Transverse colon (tissue), 4 donors: Measurements from ENCODE around the gene ATP1B3. TPM values are rescaled to one million over a fixed set of nuclear protein-coding genes. Genes with fewer than 3 reads are reported as not detected.

Experiments used
- DNase-seq: peaks from one replicate; pipeline ENCODE4 v3.0.0-alpha.2; 2019
- H3K27ac ChIP-seq, 4 donors: fragments of 200-600 bp; sonication (generic); 2 replicates each; pipeline ENCODE4 v1.5.1; 2016 to 2018; ENCODE audit warnings: inconsistent platforms in 4 of 4
- H3K27me3 ChIP-seq: fragments of 200-600 bp; sonication (generic); 2 replicates; pipeline ENCODE4 v1.5.1; 2017; ENCODE audit warnings: inconsistent platforms
- H3K36me3 ChIP-seq, 4 donors: fragments of 200-600 bp; sonication (generic); 2 replicates each; pipeline ENCODE4 v1.5.1; 2017 to 2019; ENCODE audit warnings: inconsistent platforms in 4 of 4
- H3K4me1 ChIP-seq, 4 donors: fragments of 200-600 bp; sonication (generic); 2 replicates each; pipeline ENCODE4 v1.5.1; 2017 to 2020; ENCODE audit warnings: inconsistent platforms in 4 of 4
- H3K4me3 ChIP-seq, 4 donors: fragments of 200-600 bp; sonication (generic); 1 replicate in 1 of 4; 2 replicates in 3 of 4; pipeline versions ENCODE4 v1.5.1 to v1.6.1; 2017 to 2019; ENCODE audit warnings: inconsistent platforms in 4 of 4
- H3K9me3 ChIP-seq, 2 donors: fragments of 200-600 bp; sonication (generic); 2 replicates each; pipeline ENCODE4 v1.5.1; 2017 to 2019; ENCODE audit warnings: inconsistent platforms in 2 of 2
- CTCF ChIP-seq, 5 experiments: fragments of 200-600 bp in 3 of 5; fragments of 450-650 bp in 2 of 5; sonication (generic) in 3 of 5; IDR thresholded peaks; 1 replicate in 2 of 5; 2 replicates in 3 of 5; pipeline ENCODE4 v1.5.1; 2016 to 2017; ENCODE audit warnings: antibody characterized with exemption in 5 of 5, inconsistent platforms in 3 of 5, mild to moderate bottlenecking in 2 of 5, moderate library complexity in 1 of 5
- EP300 ChIP-seq: sonication (generic); formaldehyde crosslinking; IDR thresholded peaks from one replicate; pipeline ENCODE4 v1.6.1; 2017; ENCODE audit warnings: antibody characterized with exemption, low read depth
- POLR2A ChIP-seq: fragments of 450-650 bp; IDR thresholded peaks from one replicate; pipeline ENCODE4 v1.6.1; 2016; ENCODE audit warnings: antibody characterized with exemption, mild to moderate bottlenecking, moderate library complexity
- POLR2AphosphoS5 ChIP-seq, 3 donors: sonication (generic); formaldehyde crosslinking; IDR thresholded peaks; one replicate each; pipeline ENCODE4 v1.6.1; 2016; ENCODE audit warnings: antibody characterized with exemption in 3 of 3
- WGBS, 2 donors: methylation state at CpG; one replicate each; pipeline ENCODE4 v1.1.5; 2018; ENCODE audit warnings: low coverage in 1 of 2; 5-methylcytosine and 5-hydroxymethylcytosine counted together
- in situ Hi-C, 4 donors: fragments of 200-750 bp; cut with MboI; loops; one replicate each; pipeline versions ENCODE4 v1.15.0 to v1.15.1; 2017; ENCODE audit warnings: low sequenced_read_pairs in 3 of 4, low pct_ligation_motif_present in 1 of 4, low pct_unique_long_range_greater_than_20kb in 1 of 4
- intact Hi-C: fragments of 100-400 bp; cut with DNase I; formaldehyde crosslinking; loops from one replicate; pipeline ENCODE4 v1.15.1; 2023; ENCODE audit warnings: low total_unique reads
- total RNA-seq, 4 donors: library from RNA; depleted of rRNA; stranded (reverse); fragments of >200 nt; gene quantifications; one replicate each; pipeline ENCODE4 v1.1.0, GENCODE V29; 2016

ATP1B3 gene
- total RNA-seq, 4 donors from 2014 or later = 79.6 to 251 (median 196) TPM

- H3K9me3 ChIP-seq = no peaks in the 10 kb centered on the region
- in situ Hi-C loops (loop anchor here in 1 of 4 donors (25.0 kb wide), 1 partner anchor 117 kb away; the partner anchor contains the start of gene RNF7), intact Hi-C loops (no loop called here)
- H3K4me1 ChIP-seq = peaks cover 0 to 16% (median 6%) of the 10 kb centered on the region in 4 donors
- H3K4me3 ChIP-seq = no peak overlapping the region
- no peak overlapping the region for H3K27ac ChIP-seq
- WGBS, 2 donors = 91% methylated on average over 1 of the region's 1 CpG; no CpG with 5 or more reads in 1 of the 2 donors
- no peaks in the 10 kb centered on the region for H3K36me3 ChIP-seq
- no peak for TF ChIP-seq CTCF (IDR thresholded peaks at IDR 0.05)
- TF ChIP-seq POLR2A = no peak
- no peak for TF ChIP-seq EP300
- no peak for TF ChIP-seq POLR2AphosphoS5 (IDR thresholded peaks at IDR 0.05)
- no peaks in the 10 kb centered on the region for H3K27me3 ChIP-seq
- no peak for DNase-seq
Measured at GRCh38 chr3:141854599-141854998, 21.8 kb upstream of the ATP1B3 start.

- no peak overlapping the region for H3K4me3 ChIP-seq
- peaks cover 0 to 22% (median 10%) of the 10 kb centered on the region in 4 donors for H3K4me1 ChIP-seq
- intact Hi-C loops (no loop called here), in situ Hi-C loops (loop anchor here in 1 of 4 donors (25.0 kb wide), 1 partner anchor 121 kb away; the partner anchor contains the start of gene RNF7)
- DNase-seq = no peak
- TF ChIP-seq POLR2AphosphoS5 (IDR thresholded peaks at IDR 0.05) (no peak), POLR2A (no peak), EP300 (no peak), CTCF (IDR thresholded peaks at IDR 0.05) (no peak)
- H3K9me3 ChIP-seq = no peaks in the 10 kb centered on the region
- WGBS, 2 donors = 85 to 100% methylated on average over 1 to 2 of the region's 2 CpGs
- H3K27ac ChIP-seq = no peak overlapping the region
- H3K36me3 ChIP-seq = no peaks in the 10 kb centered on the region
- H3K27me3 ChIP-seq = no peaks in the 10 kb centered on the region
Measured at GRCh38 chr3:141858312-141858711, 18.1 kb upstream of the ATP1B3 start.

GRCh38 chr3:141859651-141860050 lies 16.8 kb upstream of the ATP1B3 start:
- no peaks in the 10 kb centered on the region for H3K9me3 ChIP-seq
- no peaks in the 10 kb centered on the region for H3K27me3 ChIP-seq
- intact Hi-C loops = no loop called here
- in situ Hi-C loops = loop anchor here in 1 of 4 donors (25.0 kb wide), 1 partner anchor 122 kb away; the partner anchor contains the start of gene RNF7
- H3K4me3 ChIP-seq = no peak overlapping the region
- DNase-seq = peak; percentile 49
- peak overlapping the region in 2 of 4 donors; percentile 19 to 47 for H3K27ac ChIP-seq
- H3K36me3 ChIP-seq = no peaks in the 10 kb centered on the region
- 61 to 63% methylated on average over 3 to 4 of the region's 4 CpGs for WGBS, 2 donors
- TF ChIP-seq CTCF (IDR thresholded peaks at IDR 0.05) (no peak), POLR2AphosphoS5 (IDR thresholded peaks at IDR 0.05) (no peak), EP300 (no peak), POLR2A (no peak)
- H3K4me1 ChIP-seq = peaks cover 0 to 15% (median 6%) of the 10 kb centered on the region in 4 donors

- WGBS, 2 donors = 83 to 91% methylated on average over 1 to 2 of the region's 2 CpGs
- no peak for DNase-seq
Measured at GRCh38 chr3:141860086-141860669, 16.3 kb upstream of the ATP1B3 start.

More at GRCh38 chr3:141860086-141860669, 16.3 kb upstream of the ATP1B3 start:
- no peaks in the 10 kb centered on the region for H3K9me3 ChIP-seq
- in situ Hi-C loops = loop anchor here in 1 of 4 donors (25.0 kb wide), 1 partner anchor 123 kb away; the partner anchor contains the start of gene RNF7
- intact Hi-C loops = no loop called here
- H3K27me3 ChIP-seq = no peaks in the 10 kb centered on the region
- H3K4me1 ChIP-seq = peaks cover 0 to 15% (median 6%) of the 10 kb centered on the region in 4 donors
- peak overlapping the region in 2 of 4 donors; percentile 19 to 47 for H3K27ac ChIP-seq
- no peaks in the 10 kb centered on the region for H3K36me3 ChIP-seq
- TF ChIP-seq POLR2AphosphoS5 (IDR thresholded peaks at IDR 0.05) = no peak
- no peak for TF ChIP-seq POLR2A
- no peak for TF ChIP-seq CTCF (IDR thresholded peaks at IDR 0.05)
- no peak for TF ChIP-seq EP300
- H3K4me3 ChIP-seq = no peak overlapping the region
